ENCODE measurements around the gene CHML.

Gene CHML

DNA sequence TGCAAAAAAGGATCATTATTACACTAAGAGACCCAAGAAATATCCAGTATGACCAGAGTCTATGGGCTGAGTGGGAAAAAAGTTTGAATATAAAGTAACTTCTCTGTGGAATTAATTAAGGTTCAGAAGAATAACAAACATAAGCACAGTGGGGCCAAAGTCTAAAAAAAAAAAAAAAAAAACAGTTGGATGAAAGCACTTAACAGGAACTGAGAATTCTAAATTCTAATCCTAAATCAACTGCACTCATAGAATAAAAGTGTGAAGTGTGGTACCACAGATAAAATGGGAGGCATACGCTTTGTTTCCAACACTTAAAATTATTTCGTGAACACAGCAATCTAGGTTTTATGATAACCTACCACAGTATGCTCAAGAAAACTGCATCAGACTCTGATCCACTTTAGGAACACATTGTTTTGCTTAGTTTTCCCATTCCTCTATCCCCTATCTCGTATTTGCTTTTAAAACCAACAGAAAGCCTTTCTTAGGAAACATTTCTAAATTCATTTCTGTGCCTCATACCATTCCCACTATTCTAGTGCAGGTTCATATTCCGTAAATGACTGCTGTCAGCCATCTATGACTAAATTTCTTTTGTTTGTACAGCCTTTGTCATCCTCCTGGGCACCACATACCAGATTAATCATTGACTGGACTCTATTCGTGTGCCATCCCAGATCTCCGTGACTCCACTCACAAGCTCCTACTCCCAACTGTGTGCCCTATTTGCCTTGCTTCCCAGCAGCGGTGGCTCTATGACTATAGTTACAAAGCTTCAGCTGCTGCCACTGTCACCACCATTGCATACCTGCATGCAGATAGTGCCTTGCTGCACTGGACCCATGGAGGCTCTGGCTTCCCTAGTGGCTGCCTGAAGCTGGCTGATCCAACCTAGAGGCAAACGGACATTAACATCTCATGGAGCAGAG lies 24.9 kb downstream of the CHML start:
- no peak for DNase-seq

DNA sequence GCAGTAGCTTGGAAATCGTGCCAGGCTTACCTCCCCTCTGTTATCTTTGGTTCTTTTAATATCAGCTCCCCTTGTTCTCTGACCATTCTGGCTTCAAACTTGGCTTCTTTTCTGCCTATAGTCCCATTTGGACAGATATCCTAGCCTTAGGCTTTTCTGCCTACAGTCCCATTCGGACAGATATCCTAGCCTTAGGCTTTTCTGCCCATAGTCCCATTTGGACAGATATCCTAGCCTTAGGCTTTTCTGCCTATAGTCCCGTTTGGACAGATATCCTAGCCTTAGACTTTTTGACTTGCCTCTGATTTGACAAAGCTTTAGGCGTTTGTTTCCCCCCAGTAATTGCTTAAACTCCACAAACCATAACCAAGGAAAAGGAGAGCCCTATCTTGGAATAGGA lies 25.6 kb downstream of the CHML start:
- DNase-seq = no peak

DNA sequence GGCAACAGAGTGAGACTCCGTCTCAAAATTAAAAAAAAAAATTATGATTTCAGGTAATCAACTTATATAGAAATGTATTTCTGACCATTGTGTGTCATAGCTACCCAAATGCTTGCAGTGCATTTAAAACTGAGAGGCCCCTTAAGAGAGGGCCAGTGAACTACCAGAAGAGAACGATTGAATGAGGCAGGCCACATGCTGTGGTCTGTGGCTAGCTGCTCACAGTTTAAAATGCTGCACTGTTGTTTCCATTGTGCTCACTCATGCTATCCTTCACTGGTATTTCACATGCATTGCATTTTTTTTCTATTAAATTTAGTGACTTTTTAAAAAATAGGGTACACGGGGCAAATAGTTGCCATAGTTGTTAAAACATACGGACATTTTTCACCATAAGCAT lies 26.0 kb downstream of the CHML start:
- DNase-seq = no peak

GRCh38 chr1:241612533-241613477 lies 27.4 kb downstream of the CHML start:
- DNase-seq = peak; percentile 54

GRCh38 chr1:241611736-241612135 lies 28.4 kb downstream of the CHML start:
- DNase-seq = no peak

DNA sequence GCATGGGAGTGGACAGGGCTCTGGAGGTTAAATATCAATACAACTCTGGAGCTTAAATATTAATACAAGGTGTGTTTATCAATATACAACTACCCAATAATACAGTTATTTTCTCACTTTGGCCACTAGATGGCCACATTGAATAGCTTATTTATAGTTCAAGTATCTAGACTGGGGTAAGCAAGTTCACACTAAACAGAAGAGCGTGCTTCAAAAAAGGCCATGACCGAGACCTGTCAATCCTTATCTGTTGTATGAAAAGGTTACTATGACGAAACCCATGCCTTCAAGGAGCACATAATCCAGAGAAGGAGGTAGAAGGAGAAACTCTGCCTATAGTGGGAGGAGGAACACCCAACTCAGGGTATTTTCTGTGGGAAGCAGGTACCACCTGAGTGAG lies 29.1 kb downstream of the CHML start:
- peak; percentile 51 for DNase-seq

DNA sequence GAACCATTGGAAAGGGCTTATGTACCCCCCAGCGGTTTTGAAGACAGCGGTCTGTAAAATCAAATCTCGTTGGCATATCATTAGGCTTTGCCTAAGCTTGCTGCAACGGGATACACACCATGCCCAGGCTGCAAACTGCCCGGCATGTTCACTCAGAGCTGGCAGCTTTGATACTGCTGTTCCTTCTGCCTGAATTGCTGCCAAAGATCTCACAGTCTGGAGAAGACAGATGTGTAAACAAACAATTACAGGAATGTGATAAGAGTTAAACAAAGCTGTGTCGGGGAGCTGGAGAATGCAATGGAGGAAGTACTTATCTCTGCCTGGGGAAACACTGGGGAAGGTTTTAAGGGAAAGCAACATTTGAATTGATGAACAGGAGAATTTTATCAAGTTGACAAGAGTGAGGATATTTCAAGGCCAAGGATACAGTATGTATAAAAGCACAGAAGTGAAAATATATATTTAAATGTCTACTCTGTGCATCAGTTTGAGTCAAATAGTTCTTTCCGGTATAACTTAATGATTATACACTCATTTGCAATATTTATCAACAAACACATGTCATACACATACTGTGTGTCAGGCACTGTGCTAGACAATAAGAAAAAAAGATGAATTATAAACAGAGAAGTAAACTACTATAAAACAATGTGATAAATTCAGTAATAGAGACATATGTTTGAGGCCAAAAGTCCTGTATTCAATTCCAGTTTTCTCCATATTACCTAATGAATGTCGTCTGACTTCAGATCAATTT lies 29.9 kb downstream of the CHML start:
- peak; percentile 77 for DNase-seq

DNA sequence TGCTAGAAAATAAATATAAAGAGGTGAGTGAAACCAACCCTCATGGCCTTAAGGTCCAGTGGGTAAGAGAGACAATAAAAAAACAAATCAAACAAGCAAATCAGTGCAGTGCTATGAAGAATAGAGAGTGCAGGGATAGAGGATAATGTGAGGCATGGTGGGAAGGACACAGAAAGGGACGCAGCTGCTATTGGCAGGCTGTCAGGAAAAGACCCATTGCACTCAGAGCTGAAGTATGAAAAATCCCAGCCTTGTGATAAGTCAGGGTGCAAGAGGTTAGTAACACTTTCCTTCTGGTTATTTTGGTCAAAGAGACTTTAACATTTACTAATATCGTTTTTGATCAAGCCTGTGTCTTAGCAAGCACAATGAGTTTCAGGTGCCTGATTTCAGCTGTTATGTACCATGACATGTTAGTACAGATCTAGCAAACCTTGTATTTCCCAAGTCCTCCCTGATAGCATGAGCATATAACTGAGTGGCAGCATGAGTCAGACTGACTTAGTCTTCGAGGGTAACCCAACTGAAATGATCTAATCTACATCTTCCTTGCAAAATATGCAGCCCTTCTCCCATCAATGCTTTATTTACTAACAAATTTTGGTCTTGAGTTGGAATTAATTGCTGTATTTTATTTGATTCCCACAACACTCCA lies 31.7 kb downstream of the CHML start:
- DNase-seq = peak; percentile 44

GRCh38 chr1:241607497-241607896 lies 32.7 kb downstream of the CHML start:
- no peak for DNase-seq

DNA sequence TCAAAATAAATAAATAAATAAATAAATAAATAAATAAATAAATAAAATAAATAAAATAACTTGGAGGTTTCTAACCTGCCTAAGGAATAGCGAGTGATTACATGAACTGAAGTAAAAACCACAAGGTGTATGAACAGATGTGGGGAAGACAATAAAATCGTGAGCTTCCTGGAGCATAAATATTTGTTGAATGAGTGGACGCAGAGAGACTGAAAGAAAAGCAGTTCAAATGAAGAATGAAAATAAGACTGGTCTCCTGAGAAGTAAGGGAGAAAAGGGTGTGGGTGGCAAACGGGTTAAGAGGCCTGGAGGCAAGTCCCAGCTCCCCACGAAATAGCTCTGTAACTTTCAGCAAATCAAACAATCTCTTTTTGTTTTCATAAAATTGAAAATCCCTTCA lies 33.6 kb downstream of the CHML start:
- no peak for DNase-seq

- DNase-seq = no peak
These were observed 34.9 kb downstream of the CHML start for GRCh38 chr1:241605146-241605805.

GRCh38 chr1:241603731-241604245 lies 36.4 kb downstream of the CHML start:
- no peak for DNase-seq

- DNase-seq = no peak
These were observed 39.7 kb downstream of the CHML start for GRCh38 chr1:241600496-241600901.

DNA sequence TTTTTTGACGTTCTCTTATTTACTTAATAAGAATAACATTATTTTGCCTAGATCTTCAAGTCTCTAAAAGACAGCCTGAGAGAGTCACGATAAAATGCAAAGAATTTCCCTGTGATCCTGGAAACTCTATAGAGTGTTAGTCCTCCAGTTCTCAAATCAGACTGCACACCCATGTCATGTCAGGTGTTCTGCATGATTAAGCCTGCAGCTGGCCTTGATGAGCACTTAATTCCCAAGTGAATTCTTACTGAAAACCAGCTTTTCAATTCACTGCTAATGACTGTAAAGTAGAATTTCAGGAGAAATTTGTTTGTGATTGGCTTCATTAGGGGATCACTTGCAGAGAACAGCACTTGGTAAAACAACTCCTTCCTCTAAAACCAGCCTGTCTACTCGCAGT lies 41.9 kb downstream of the CHML start:
- DNase-seq = no peak

DNA sequence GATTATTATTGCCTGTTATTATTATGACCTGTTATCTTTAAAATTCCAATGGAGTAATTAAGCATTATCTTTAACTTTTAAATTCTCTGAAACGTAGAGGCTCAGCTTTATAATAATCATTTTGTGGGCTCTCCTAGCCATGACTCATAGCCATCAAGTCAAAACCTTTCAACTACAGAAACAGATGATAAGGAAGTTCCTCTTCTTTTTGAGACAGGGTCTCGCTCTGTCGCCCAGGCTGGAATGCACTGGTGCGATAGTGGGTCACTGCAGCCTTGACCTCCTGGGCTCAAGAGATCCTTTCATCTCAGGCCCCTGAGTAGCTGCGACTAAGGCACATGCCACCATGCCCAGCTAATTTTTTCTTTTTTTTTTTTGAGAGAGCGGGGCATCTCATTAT lies 43.5 kb downstream of the CHML start:
- no peak for DNase-seq

DNA sequence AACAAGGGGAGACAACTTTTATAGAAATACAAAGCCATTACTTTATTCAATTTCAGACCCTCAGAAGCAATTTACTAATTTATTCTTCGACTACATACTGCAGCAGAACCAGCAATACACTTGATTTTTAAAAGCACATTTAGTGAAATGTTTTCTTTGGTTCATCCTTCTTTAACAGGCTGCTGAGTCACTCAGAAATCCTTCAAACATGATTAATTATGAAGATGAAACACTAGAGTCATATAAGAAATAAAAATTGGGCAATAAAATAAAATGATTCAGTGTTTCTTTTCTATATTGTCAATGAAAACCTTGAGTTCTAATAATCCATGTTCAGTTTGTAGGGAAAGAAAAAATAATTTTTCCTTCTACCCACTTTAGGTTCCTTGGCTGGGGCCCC lies 47.0 kb downstream of the CHML start:
- no peak for DNase-seq

DNA sequence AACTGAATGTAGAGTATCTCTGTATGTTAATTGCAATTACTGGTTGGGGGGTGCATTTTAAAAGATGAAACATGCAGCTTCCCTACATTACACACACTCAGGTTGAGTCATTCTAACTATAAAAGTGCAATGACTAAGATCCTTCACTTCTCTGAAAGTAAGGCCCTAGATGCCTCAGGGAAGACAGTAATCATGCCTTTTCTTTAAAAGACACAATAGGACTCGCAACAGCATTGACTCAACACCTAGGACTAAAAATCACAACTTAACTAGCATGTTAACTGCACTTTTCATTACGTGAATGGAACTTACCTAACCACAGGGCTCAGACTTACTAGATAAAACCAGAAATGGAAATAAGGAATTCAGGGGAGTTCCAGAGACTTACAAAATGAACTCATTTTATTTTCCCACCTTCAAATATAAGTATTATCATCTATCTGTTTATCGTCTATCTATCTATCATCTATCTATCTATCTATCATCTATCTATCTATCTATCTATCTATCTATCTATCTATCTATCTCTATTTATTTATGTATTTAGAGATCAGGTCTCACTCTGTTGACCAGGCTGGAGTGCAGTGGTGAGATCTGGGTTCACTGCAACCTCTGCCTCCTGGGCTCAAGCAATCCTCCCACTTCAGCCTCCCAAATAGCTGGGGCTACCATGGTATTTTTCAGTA lies 47.8 kb downstream of the CHML start:
- DNase-seq = peak; percentile 65

DNA sequence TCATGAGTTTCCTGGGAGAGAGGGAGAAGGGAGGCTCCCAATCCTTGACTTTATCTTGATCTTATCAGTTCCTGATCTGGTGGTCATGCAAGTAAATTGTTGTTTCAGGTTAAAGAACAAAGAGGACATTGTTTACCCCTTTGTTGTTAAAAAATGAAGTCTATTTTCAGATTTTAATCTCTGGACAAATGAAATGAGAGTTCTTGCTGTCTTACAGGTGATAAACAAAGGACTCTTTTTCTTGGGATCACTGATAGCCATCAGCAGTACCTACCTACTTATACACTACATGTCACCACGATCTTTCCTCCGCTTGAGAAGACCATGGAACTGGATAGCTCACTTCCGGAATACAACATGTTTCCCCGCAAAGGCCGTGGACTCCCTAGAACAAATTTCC lies 48.4 kb downstream of the CHML start:
- DNase-seq = no peak

DNA sequence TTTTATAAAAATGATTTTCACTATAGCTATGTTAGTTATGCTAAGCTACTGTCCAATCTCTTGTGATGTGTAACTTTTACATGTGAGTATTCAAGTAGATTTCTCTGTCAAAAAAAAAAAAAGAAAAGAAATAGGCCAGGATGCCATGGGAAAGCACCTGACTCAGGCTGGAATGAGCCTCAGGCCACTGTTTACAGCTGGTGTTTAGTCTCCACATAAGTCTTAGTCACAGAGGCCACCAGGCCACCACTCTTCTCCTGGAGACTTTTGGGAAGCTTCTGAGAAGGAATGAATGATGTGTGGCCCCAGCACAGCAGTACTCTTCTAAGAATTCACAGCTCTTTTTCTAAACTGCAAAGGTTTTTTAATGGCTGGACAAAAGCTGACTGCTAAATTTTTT lies 48.9 kb downstream of the CHML start:
- peak; percentile 47 for DNase-seq

DNA sequence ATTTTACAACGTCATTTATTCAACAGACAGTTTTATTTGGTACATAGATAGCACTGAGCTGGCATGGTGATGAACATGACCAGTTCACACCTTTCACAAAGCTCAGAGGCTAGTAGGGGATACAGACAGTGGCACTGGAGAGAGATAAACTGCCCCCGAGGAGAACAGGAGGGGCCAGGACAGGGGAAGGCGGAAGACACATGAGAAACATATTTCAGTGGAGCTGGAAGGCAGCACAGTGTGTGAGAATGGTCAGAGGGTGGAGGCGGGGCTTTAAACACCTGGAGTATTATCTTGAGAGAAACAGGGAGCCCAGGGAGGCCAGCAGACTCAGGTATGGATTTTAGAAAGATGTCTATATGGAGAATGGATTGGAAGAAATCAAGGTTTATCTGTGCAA lies 49.5 kb downstream of the CHML start:
- no peak for DNase-seq
